OCI-LY1 (cell line): ENCODE data around the gene MDH1B.

Source experiments
- H2AFZ ChIP-seq: fragments of 200-600 bp; sonication (generic), shearing (Covaris generic); 2 replicates; pipeline ENCODE4 v1.6.0; 2014; ENCODE audit warnings: antibody characterized with exemption, mild to moderate bottlenecking, low read length
- H3F3A ChIP-seq: fragments of 200-600 bp; sonication (generic), shearing (Covaris generic); 2 replicates; pipeline ENCODE4 v1.6.0; 2014; ENCODE audit warnings: mild to moderate bottlenecking, antibody characterized with exemption, low read length, moderate library complexity; ENCODE audit not compliant: insufficient read depth
- H3K27ac ChIP-seq: fragments of 200-600 bp; sonication (generic); 2 replicates; pipeline ENCODE4 v1.5.1; 2014; ENCODE audit warnings: low read length, mixed run types, mild to moderate bottlenecking, low read depth; ENCODE audit not compliant: poor library complexity, severe bottlenecking
- H3K27me3 ChIP-seq: fragments of 200-600 bp; sonication (generic); 2 replicates; pipeline ENCODE4 v1.6.0; 2014; ENCODE audit warnings: antibody characterized with exemption, mild to moderate bottlenecking, low read length, moderate library complexity; ENCODE audit not compliant: insufficient read depth
- H3K36me3 ChIP-seq: fragments of 200-600 bp; sonication (generic); 2 replicates; pipeline ENCODE4 v1.6.1; 2014; ENCODE audit warnings: mild to moderate bottlenecking, antibody characterized with exemption, low read length, moderate library complexity, mixed read lengths; ENCODE audit not compliant: insufficient read depth
- H3K4me1 ChIP-seq: fragments of 200-600 bp; sonication (generic); 2 replicates; pipeline ENCODE4 v1.5.1; 2014; ENCODE audit warnings: mild to moderate bottlenecking, low read length, moderate library complexity; ENCODE audit not compliant: insufficient read depth, severe bottlenecking
- H3K4me2 ChIP-seq: fragments of 200-600 bp; sonication (generic), shearing (Covaris generic); 2 replicates; pipeline ENCODE4 v1.6.1; 2014; ENCODE audit warnings: low read length
- H3K4me3 ChIP-seq: fragments of 200-600 bp; sonication (generic); 2 replicates; pipeline ENCODE4 v1.5.1; 2014; ENCODE audit warnings: low read length, low read depth, mild to moderate bottlenecking, mixed read lengths; ENCODE audit not compliant: poor library complexity, severe bottlenecking
- H3K79me2 ChIP-seq: fragments of 200-600 bp; shearing (Covaris generic); 2 replicates; pipeline ENCODE4 v1.6.1; 2016; ENCODE audit warnings: mixed run types, low read length, mixed read lengths; ENCODE audit not compliant: insufficient read depth
- H3K9ac ChIP-seq: fragments of 200-600 bp; sonication (generic), shearing (Covaris generic); 2 replicates; pipeline ENCODE4 v1.6.1; 2014; ENCODE audit warnings: mild to moderate bottlenecking, low read length, mixed read lengths
- H3K9me2 ChIP-seq: fragments of 200-600 bp; sonication (generic), shearing (Covaris generic); 2 replicates; pipeline ENCODE4 v1.6.1; 2014; ENCODE audit warnings: low read depth, mild to moderate bottlenecking, low read length, mixed read lengths
- H3K9me3 ChIP-seq: fragments of 200-600 bp; shearing (Covaris generic); 2 replicates; pipeline ENCODE4 v1.6.1; 2014; ENCODE audit warnings: low read length, mixed read lengths
- H4K20me1 ChIP-seq: fragments of 200-600 bp; sonication (generic), shearing (Covaris generic); 2 replicates; pipeline ENCODE4 v1.6.0; 2016; ENCODE audit warnings: mild to moderate bottlenecking, low read length; ENCODE audit not compliant: insufficient read depth
- EZH2 ChIP-seq: fragments of 200-600 bp; sonication (generic), shearing (Covaris generic); IDR thresholded peaks from 2 replicates; pipeline ENCODE4 v1.8.0; 2017; ENCODE audit warnings: borderline replicate concordance, mixed run types, mild to moderate bottlenecking, antibody characterized with exemption, low read length, moderate library complexity, mixed read lengths
- TF ChIP-seq, protein P1 (sequence below): fragments of 200-600 bp; sonication (generic), shearing (Covaris generic); IDR thresholded peaks from 2 replicates; pipeline ENCODE4 v1.5.1; 2017; ENCODE audit warnings: mild to moderate bottlenecking, antibody characterized with exemption, low read length, moderate library complexity, mixed read lengths

The MDH1B gene

DNA sequence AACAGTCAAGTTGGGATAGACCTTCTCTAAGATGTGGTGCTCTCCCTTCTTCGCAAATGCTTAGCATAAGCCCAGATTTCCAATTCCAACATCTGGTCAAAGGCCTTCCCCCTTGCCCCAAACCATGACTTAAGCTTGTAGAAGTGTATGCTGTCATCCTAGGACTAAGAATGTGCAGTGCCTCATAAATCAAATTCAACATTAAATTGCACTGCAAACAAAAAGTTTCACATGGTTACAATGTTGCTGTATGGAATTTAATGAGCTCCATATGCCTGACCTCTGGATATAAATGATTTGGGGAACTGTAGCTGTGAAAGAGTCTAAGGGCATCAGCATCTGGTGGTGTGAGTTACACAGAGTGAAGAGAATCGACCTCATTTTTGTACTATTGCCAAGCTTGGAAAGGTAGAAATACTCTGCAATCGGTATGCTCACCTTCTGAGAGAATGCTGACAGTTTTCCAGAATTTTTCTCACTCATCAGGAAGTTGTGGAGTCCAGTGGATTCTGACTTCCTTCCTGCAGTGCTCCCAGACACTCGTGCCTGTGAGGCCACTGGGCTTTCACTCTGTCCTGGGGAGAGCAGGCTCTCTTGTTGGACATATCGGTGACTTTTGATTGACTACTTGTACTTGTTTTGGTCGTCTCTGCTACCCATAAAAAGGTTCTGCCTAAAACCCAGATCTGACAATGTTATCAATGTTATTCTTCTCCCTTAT lies 40.9 kb upstream of the MDH1B start:
- Histone ChIP-seq H3K9ac (no peak overlapping the region), H3K36me3 (no peaks in the 10 kb centered on the region), H3K27me3 (no peaks in the 10 kb centered on the region), H3K79me2 (no peaks in the 10 kb centered on the region), H4K20me1 (no peaks in the 10 kb centered on the region), H3K4me3 (no peak overlapping the region), H2AFZ (no peak overlapping the region), H3K4me1 (no peaks in the 10 kb centered on the region), H3K27ac (no peak overlapping the region), H3K9me2 (no peaks in the 10 kb centered on the region), H3K9me3 (no peaks in the 10 kb centered on the region), H3F3A (no peaks in the 10 kb centered on the region), H3K4me2 (no peak overlapping the region)
- no peak for TF ChIP-seq EZH2
- TF ChIP-seq, protein P1, sequence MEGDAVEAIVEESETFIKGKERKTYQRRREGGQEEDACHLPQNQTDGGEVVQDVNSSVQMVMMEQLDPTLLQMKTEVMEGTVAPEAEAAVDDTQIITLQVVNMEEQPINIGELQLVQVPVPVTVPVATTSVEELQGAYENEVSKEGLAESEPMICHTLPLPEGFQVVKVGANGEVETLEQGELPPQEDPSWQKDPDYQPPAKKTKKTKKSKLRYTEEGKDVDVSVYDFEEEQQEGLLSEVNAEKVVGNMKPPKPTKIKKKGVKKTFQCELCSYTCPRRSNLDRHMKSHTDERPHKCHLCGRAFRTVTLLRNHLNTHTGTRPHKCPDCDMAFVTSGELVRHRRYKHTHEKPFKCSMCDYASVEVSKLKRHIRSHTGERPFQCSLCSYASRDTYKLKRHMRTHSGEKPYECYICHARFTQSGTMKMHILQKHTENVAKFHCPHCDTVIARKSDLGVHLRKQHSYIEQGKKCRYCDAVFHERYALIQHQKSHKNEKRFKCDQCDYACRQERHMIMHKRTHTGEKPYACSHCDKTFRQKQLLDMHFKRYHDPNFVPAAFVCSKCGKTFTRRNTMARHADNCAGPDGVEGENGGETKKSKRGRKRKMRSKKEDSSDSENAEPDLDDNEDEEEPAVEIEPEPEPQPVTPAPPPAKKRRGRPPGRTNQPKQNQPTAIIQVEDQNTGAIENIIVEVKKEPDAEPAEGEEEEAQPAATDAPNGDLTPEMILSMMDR, result no peak

DNA sequence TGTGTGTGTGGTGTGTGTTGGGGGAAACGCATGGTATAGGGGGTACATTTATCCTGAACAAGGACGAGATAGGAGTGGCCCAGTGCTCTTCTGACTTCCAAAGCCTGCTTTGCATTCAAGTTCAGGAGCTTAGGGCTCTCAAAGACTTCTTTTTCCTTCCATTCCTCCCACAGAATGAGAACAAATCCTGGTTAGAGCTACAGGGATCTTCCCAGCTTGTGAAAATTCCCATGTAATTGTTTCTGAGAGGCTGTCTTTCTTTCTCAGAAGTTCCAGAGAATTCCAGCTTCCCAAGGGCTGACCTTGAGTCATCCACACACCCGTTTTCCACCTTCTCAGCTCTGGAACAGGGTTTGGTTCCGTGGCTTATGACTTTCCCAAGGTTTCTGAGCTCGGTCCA lies 39.2 kb upstream of the MDH1B start:
- no peak overlapping the region for H3K4me2 ChIP-seq
- H3K36me3 ChIP-seq, result no peaks in the 10 kb centered on the region
- H3K9me3 ChIP-seq, result no peaks in the 10 kb centered on the region
- H3K4me1 ChIP-seq, result no peaks in the 10 kb centered on the region
- H2AFZ ChIP-seq, result no peak overlapping the region
- H3K79me2 ChIP-seq, result no peaks in the 10 kb centered on the region
- no peaks in the 10 kb centered on the region for H3K27me3 ChIP-seq
- no peak overlapping the region for H3K9ac ChIP-seq
- no peaks in the 10 kb centered on the region for H3F3A ChIP-seq
- no peak overlapping the region for H3K4me3 ChIP-seq
- TF ChIP-seq EZH2, result no peak
- TF ChIP-seq, protein P1, result no peak
- H4K20me1 ChIP-seq, result no peaks in the 10 kb centered on the region
- no peak overlapping the region for H3K27ac ChIP-seq
- no peaks in the 10 kb centered on the region for H3K9me2 ChIP-seq

DNA sequence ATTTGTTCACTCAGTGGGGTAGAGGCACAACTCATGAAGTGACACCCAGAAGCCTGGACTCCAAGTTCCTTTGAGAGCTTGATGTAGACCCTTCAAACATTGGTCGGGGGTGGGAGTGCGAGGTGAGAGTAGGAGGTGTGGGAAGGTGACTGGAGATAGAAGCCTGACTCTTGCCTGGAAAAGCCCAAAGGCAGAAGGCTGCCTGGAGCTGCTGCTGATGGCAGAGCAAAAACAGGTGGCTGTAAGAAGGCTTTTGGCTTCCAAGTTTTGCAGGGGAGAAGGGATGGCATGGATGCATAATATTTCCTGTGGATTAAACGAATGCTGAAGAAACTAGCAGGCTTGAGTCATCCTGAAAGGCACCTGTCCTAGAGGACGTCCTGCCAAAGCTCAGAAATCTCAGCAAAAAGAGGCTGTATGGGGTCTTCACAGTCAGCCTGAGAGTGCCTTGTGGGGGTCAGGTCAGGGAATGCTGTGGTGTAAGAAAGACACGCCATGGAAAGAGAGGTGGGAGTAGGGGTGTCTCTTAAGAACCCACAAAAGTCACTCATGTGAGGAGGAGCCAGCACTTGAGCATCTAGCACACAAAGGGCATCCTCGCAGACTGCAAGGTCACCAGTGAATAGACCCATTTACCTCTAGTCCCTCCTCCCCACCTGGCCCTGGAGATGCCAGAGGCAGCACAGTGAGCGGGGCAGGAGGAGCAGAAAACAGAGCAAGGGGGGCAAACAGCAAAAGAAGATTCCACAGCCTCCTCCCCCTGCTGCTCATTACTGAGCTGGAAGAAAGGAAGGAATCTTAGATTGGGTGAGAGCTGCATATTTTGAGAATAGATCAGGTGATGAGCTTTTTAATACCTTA lies 37.8 kb upstream of the MDH1B start:
- Histone ChIP-seq H3F3A (no peaks in the 10 kb centered on the region), H3K9me2 (no peaks in the 10 kb centered on the region), H4K20me1 (no peaks in the 10 kb centered on the region), H3K4me3 (no peak overlapping the region), H3K27ac (no peak overlapping the region), H3K4me2 (no peak overlapping the region), H3K79me2 (no peaks in the 10 kb centered on the region), H3K27me3 (no peaks in the 10 kb centered on the region), H3K36me3 (no peaks in the 10 kb centered on the region), H3K4me1 (no peaks in the 10 kb centered on the region), H2AFZ (no peak overlapping the region), H3K9ac (no peak overlapping the region), H3K9me3 (no peaks in the 10 kb centered on the region)
- TF ChIP-seq EZH2, result no peak
- TF ChIP-seq, protein P1, result no peak
